Measurements from ENCODE around the gene KREMEN1. TPM values are rescaled to one million over a fixed set of nuclear protein-coding genes. Genes with fewer than 3 reads are reported as not detected.

The KREMEN1 gene
- total and polyA plus RNA-seq, 9 of the 15 experiments (the other 6 are each of a cell fraction or from before 2014, with no cell fraction given), result 0.69 to 11.5 (median 4.3) TPM

DNA sequence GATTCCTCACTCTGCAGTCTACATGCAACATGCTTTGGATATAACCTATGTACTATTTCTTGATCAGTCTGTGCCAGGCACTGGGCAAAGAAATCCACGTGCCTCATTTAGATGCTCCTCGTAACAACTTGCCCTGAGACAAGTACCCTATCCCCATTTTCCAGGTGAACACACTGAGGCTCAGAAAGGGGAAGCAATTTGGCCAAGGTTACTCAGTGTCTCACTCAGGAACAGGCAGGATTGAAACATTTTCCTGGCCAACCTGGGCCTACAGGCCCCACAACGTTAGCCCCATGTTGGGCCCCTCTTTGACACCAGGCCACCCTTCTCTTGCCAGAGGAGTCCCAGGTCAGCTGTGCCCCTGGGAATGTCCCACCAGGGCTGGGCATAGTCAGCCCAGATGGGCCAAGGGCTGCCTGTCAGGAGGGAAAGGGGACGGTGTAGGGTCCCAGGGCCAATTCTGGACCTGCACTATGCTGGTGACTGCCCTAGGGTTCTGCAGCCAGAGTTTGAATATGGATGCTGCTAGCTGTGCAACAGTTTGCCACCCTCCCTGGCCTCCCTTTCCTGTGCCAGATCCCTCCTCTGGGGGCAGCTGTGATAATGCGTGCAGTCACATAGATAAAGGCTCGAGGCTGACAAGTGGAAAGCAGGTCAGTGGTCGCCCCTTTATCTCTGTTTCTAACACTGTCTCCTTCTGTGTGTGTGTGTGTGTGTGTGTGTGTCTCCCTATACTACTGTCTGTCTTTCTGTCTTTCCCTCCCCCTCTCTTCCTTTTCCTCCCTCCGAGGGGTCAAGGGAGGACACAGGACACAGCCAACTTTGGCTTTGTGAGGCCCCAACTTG lies 122.5 kb downstream of the KREMEN1 start (continued):
- TF ChIP-seq ZNF274 (IDR thresholded peaks at IDR 0.05; ENCODE audit: borderline replicate concordance, low read depth, low read length) (no peak), CREM (IDR thresholded peaks at IDR 0.05; ENCODE audit: low read depth) (peak; percentile 48; the same call in 1 of the 2 replicates), ZBTB2 (IDR thresholded peaks at IDR 0.05) (peak; percentile 81), MAZ (CRISPR knock-in tag; conservative IDR thresholded peaks at IDR 0.05 in 1 of 2, IDR thresholded peaks at IDR 0.05 in 1 of 2) (peak in 1 of 2 experiments; percentile 78; a peak in 2 of 4 replicates), KDM2B (CRISPR knock-in tag; IDR thresholded peaks at IDR 0.05) (no peak), ZNF175 (CRISPR knock-in tag; IDR thresholded peaks at IDR 0.05; ENCODE audit: low read depth) (peak; percentile 84; the same call in 1 of the 2 replicates), PYGO2 (tag; IDR thresholded peaks at IDR 0.05) (peak; percentile 70; the same call in 1 of the 2 replicates), PHB (CRISPR knock-in tag; IDR thresholded peaks at IDR 0.05) (no peak), EGR1 (conservative IDR thresholded peaks at IDR 0.05) (peak; percentile 38; the same call in 1 of the 2 replicates), CCNT2 (IDR thresholded peaks at IDR 0.05; ENCODE audit: borderline replicate concordance, extremely low read depth, insufficient read length, low read depth, low read length) (no peak), ETV1 (tag; conservative IDR thresholded peaks at IDR 0.05; ENCODE audit: low read depth) (peak; percentile 82)
- TF ChIP-seq, protein P1, sequence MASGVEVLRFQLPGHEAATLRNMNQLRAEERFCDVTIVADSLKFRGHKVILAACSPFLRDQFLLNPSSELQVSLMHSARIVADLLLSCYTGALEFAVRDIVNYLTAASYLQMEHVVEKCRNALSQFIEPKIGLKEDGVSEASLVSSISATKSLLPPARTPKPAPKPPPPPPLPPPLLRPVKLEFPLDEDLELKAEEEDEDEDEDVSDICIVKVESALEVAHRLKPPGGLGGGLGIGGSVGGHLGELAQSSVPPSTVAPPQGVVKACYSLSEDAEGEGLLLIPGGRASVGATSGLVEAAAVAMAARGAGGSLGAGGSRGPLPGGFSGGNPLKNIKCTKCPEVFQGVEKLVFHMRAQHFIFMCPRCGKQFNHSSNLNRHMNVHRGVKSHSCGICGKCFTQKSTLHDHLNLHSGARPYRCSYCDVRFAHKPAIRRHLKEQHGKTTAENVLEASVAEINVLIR (CRISPR knock-in tag; IDR thresholded peaks at IDR 0.05), result peak; percentile 43
- TF ChIP-seq, protein P2, sequence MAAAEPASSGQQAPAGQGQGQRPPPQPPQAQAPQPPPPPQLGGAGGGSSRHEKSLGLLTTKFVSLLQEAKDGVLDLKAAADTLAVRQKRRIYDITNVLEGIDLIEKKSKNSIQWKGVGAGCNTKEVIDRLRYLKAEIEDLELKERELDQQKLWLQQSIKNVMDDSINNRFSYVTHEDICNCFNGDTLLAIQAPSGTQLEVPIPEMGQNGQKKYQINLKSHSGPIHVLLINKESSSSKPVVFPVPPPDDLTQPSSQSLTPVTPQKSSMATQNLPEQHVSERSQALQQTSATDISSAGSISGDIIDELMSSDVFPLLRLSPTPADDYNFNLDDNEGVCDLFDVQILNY (CRISPR knock-in tag; IDR thresholded peaks at IDR 0.05), result no peak
- TF ChIP-seq, protein P3, sequence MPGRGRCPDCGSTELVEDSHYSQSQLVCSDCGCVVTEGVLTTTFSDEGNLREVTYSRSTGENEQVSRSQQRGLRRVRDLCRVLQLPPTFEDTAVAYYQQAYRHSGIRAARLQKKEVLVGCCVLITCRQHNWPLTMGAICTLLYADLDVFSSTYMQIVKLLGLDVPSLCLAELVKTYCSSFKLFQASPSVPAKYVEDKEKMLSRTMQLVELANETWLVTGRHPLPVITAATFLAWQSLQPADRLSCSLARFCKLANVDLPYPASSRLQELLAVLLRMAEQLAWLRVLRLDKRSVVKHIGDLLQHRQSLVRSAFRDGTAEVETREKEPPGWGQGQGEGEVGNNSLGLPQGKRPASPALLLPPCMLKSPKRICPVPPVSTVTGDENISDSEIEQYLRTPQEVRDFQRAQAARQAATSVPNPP (IDR thresholded peaks at IDR 0.05; ENCODE audit: borderline replicate concordance, insufficient read depth, insufficient read length), result no peak
- TF ChIP-seq, protein P4, sequence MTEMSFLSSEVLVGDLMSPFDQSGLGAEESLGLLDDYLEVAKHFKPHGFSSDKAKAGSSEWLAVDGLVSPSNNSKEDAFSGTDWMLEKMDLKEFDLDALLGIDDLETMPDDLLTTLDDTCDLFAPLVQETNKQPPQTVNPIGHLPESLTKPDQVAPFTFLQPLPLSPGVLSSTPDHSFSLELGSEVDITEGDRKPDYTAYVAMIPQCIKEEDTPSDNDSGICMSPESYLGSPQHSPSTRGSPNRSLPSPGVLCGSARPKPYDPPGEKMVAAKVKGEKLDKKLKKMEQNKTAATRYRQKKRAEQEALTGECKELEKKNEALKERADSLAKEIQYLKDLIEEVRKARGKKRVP (CRISPR knock-in tag; IDR thresholded peaks at IDR 0.05), result no peak; the same call in 1 of the 2 replicates
- TF ChIP-seq, protein P5, sequence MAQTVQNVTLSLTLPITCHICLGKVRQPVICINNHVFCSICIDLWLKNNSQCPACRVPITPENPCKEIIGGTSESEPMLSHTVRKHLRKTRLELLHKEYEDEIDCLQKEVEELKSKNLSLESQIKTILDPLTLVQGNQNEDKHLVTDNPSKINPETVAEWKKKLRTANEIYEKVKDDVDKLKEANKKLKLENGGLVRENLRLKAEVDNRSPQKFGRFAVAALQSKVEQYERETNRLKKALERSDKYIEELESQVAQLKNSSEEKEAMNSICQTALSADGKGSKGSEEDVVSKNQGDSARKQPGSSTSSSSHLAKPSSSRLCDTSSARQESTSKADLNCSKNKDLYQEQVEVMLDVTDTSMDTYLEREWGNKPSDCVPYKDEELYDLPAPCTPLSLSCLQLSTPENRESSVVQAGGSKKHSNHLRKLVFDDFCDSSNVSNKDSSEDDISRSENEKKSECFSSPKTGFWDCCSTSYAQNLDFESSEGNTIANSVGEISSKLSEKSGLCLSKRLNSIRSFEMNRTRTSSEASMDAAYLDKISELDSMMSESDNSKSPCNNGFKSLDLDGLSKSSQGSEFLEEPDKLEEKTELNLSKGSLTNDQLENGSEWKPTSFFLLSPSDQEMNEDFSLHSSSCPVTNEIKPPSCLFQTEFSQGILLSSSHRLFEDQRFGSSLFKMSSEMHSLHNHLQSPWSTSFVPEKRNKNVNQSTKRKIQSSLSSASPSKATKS (CRISPR knock-in tag; IDR thresholded peaks at IDR 0.05), result no peak
